Activated CD4-positive, alpha-beta T cell treated with anti-CD3 and anti-CD28 coated beads, Interleukin-2, amount 50 U/mL, for 16 hours (primary cell): ENCODE data around the gene ODAD3.
A peak's percentile ranks its signal among the peaks of the same experiment; 100 is the strongest.
"Not testable (repeated sequence)": the region's sequence is repeated elsewhere in the genome, so short reads cannot be mapped to it uniquely, and the experiment has no call there.

Source experiments
- DNase-seq: peaks from one replicate; pipeline ENCODE4 v3.0.0-alpha.2; 2020

Gene ODAD3

GRCh38 chr19:11435057-11435832 lies at the start of gene ODAD3, which contains the start of gene PRKCSH:
Gene ODAD3, minus strand, starts transcription at chr19:11435121. Its CDS starts 105 bp downstream, at chr19:11435016.
Gene PRKCSH, plus strand, starts transcription at chr19:11435635. Its CDS starts 483 bp downstream, at chr19:11436118.
- peak; percentile 100 for DNase-seq

DNA sequence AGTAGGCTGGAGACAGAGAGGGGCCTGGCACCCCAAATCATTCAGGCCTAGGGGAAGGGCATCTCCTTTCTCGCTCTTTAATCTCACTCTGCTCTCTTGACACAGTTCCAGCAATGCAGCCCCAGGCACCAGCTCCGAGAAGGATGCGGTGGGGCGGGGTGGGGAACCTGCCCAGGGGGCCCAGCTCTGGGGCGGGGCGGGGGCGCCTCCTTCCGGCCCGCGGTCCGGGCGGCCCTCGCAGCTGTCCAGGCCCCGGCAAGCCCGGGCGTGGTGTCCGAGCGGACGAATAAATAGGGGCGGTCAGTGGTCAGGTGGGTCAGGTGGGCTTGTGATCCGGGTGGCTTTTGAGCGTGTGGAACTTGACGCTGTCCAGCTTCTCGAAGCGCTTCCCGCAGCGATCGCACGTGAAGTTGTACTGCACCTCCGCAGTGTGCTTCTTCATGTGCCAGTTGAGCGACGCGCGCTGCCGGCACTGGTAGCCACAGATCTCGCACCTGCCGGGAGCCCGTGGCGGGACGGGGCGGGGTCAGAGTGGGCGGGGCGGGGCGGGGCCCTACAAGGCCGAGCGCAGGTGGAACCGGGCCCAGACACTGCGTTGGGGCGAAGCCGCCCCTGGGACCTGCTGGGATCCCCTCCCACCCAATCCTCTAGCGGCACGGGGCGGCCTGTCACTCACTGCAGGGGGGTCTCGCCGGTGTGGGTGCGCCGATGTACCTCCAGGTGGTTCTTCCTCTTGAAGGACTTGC lies 48.6 kb upstream of the ODAD3 start:
- no peak for DNase-seq

DNA sequence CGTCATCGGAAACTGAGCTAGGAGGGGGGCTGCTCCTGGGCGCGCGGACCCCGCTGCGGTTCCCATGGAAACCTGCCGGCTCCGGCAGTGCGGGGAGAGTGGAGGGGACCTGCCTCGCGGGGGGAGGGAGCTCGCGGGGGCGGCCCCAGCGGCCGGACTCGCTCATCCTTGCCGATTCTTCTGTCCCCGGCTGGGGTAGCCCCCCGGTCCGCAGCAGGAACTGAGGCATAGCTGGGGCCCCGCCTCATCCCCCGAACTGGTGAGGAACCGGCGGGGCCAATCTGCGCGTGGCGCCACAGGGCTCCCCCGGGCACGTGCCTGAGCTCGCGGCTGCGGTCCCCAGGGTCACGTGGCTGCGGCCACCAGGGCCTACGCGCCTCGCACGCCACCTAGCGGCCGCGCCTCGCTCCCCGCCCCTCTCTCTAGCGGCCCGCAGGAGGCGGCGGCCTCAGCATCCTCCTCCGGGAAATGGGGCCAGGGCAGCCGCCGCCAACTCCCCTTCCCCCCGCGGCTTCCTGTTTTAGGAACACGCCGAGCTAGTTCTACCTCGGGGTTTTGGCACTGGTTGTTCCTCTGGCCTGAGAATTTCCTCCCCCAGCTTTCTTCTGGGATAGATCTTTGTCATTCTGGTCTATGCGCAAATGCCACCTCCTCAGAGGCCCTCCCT lies 47.6 kb upstream of the ODAD3 start:
- DNase-seq = peak; percentile 92

- DNase-seq = peak; percentile 86
Measured at GRCh38 chr19:11481534-11482383, 46.8 kb upstream of the ODAD3 start.

GRCh38 chr19:11480715-11481533 lies 46.0 kb upstream of the ODAD3 start, which contains the start of gene ELAVL3:
Gene ELAVL3, minus strand, starts transcription at chr19:11481046. Its CDS starts 438 bp downstream, at chr19:11480608.
- DNase-seq = no peak

GRCh38 chr19:11479898-11480714 lies 45.2 kb upstream of the ODAD3 start:
- DNase-seq = no peak

GRCh38 chr19:11479090-11479897 lies 44.4 kb upstream of the ODAD3 start:
- DNase-seq = peak; percentile 35

DNA sequence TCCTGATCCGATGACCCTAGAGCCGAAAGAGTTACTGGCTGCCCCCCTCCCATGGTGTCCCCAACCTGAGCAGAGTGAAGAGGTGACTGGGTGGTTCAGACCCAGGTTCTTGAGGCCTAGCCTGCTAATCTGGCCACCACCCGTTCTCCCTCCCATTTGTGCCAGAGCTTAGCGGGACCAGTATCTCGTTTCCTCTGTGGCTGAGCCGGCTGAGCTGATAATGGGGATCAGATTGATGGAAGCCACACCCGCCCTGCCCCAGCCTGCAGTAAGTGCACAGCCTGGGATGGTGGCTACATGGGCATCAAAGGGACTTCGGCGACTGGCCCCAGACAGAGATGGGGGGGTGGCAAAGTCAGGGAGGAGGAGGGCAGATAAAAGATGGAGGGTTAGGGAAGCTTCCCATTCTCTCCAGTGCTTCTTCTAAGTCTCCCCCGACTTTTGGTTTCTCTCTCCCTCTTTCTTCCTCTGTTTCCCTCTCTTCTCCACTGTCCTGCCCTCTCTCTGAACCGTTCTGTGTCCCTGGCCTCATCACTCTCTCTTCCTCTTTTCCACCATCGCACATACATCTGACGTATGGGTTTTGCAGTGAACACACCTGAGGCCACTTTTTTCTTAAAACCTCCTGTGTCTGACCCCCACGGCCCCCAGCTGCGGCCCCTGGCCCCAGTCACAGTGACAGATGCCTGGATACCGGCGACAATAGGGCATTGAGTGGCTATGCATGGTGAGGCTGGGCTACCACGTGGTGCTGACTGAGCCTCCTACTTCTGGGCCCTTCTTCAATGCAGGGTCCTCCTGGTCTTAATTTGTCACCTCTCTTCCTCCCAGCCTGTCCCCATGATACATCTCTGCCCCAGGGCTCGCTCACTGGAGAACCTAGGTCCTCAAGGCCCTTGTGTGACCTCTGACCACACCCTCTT lies 43.5 kb upstream of the ODAD3 start:
- DNase-seq = no peak

DNA sequence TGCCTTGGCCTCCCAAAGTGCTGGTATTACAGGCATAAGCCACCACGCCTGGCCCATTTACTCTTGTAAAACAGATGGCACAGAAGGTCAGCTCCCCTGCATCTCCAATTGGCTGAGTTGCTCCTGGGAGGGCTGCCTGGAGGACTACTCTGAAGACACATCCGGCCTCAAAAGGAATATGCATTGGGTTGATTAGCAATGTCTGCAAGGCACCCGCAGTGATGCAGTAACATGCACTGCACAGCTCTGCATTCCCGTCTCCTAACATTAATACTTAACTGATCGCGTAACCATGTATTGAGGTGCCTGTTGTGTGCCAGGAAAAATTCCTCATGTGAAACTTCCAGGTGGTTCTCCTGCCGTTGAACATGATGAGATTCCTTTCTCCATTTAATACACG lies 40.9 kb upstream of the ODAD3 start:
- DNase-seq = no peak

- DNase-seq = not testable (repeated sequence)
Measured at GRCh38 chr19:11475343-11475742, 40.4 kb upstream of the ODAD3 start.

GRCh38 chr19:11473725-11474124 lies 38.8 kb upstream of the ODAD3 start:
- DNase-seq = no peak

DNA sequence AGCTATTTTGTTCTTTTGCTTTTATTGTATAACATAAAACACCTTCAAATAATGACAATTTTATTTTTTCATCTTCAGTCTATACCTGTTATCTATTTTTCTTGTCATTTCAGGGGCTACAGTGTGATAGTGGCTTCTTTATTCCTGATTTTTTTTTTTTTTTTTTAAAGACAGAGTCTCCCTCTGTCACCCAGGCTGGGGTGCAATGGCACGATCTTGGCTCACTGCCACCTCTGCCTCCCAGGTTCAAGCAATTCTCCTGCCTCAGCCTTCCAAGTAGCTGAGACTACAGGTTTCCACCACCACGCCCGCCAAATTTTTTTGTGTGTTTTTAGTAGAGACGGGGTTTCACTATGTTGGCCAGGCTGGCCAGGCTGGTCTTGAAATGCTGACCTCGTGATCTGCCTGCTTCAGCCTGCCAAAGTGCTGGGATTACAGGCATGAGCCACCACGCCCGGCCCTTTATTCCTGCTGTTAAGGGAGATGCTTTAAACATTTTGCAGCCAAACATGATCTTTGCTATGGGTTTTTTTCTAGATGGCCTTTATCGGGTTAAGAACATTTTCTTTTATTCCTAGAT lies 33.4 kb upstream of the ODAD3 start:
- DNase-seq = not testable (repeated sequence)

DNA sequence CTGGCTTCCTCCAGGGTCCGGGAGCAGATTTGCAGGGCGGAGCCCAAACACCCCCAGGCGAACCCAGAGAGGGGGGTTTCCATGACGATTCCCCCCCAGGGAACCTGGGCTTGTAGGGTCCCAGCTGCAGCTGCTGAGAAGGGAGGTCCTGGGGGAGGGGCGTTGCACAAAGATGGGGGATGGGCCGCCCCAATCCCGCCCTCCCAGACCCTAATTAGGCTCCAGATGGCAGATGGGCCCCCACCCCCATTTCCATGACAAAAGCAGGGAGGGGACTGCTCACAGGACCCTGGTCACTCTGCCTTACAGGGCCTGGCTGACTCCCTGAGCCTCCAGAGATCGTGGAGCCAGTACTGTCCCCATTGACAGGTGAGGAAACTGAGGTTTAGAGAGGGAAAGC lies 30.7 kb upstream of the ODAD3 start:
- DNase-seq = no peak

DNA sequence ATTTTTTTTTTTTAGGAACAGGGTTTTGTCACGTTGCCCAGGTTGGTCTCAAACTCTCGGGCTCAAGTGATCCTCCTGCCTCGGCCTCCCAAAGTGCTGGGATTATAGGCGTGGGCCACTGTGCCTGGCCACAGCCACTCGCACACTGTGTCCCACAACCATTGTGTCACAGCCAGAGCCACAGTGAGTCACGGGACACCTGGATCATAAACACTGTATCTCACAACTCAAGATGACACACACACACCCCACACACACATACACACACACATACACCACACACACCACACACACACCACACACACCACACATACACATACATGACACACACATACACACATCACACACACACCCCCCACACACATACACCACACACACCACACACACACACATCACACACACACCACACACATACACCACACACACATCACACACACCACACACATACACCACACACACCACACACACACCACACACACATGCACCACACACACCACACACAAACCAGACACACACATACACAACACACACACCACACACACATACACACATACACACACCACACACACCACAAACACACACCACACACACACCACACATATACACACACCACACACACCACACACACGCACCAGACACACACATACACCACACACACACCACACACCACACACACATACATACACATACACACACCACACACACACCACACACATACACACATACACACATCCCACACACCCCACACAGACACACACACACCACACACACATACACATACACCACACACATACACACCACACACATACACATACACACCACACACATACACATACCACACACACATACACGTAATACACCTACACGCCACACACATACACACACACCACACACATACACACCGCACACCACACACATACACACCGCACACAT lies 29.7 kb upstream of the ODAD3 start:
- no peak for DNase-seq

DNA sequence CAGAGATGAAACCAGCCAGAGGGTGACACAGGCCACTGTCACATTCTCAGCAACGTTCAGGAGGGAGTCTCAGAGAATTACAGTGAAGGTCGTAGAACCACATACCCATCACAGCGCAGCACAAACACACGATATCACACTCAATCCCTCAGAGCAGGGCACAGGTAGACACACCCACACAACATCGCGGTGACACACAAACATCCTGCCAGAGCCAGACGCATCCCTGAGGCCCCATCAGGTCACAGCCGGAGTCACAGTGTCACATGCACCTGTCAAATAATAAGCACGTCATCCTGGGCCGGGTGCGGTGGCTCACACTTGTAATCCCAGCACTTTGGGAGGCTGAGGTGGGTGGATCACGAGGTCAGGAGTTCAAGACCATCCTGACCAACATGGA lies 28.5 kb upstream of the ODAD3 start:
- no peak for DNase-seq

DNA sequence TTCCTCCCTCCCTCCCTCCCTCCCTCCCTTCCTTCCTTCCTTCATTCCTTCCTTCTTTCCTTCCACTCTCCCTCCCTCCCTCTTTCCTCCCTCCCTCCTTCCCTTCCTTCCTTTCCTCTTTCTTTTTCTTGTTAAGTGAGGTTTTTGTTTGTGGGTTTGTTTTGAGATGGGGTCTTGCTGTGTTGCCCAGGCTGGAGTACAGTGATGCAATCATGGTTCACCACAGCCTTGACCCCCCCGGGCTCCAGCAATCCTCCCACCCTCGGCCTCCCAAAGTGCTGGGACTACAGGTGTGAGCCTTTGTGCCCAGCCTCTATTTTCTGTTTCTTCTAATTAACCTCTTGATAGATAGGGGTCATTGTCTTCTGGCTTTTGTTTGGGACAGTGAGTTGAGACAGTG lies 26.5 kb upstream of the ODAD3 start:
- no peak for DNase-seq

DNA sequence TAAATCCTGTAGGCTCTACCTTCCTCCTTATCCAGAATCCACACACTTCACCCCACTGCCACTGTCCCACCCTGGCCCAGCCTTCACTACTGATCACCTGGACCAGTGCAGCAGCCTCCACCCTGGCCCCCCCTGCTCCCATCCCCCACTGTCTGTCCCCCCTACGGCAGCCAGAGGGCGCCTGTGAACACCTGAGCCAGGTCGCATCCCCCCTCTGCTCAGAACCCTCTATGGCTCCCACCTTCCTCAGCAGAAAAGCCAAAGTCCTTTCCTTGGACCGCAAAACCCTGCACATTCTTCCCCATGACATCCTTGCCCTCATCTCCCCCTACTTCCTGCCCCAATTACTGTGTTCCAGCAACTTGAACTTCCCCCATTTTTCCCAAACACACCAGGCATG lies 25.3 kb upstream of the ODAD3 start:
- no peak for DNase-seq
